HG03469 (cell line): ENCODE measurements around the gene PTPN6.

Experiments
- ATAC-seq: cut with Tn5 transposase; IDR thresholded peaks from one replicate; pipeline ENCODE4 v1.9.1; 2021; ENCODE audit warnings: mild to moderate bottlenecking, moderate library complexity, moderate number of reproducible peaks; ENCODE audit not compliant: unreplicated experiment

The PTPN6 gene

GRCh38 chr12:6965026-6965661 lies 14.0 kb downstream of the PTPN6 start:
- ATAC-seq, result no peak

- ATAC-seq, result no peak
These were observed 14.6 kb downstream of the PTPN6 start for GRCh38 chr12:6965714-6966113.

GRCh38 chr12:6966351-6966750 lies 15.2 kb downstream of the PTPN6 start:
- ATAC-seq, result no peak

GRCh38 chr12:6967651-6968100 lies 16.5 kb downstream of the PTPN6 start:
- ATAC-seq, result no peak

GRCh38 chr12:6968426-6968825 lies 17.3 kb downstream of the PTPN6 start:
- no peak for ATAC-seq

GRCh38 chr12:6970096-6970527 lies 19.0 kb downstream of the PTPN6 start:
- no peak for ATAC-seq

- no peak for ATAC-seq
These were observed 23.0 kb downstream of the PTPN6 start for GRCh38 chr12:6974180-6974579.

- ATAC-seq, result no peak
These were observed 24.3 kb downstream of the PTPN6 start for GRCh38 chr12:6975297-6976032.

- ATAC-seq, result no peak
These were observed 26.5 kb downstream of the PTPN6 start for GRCh38 chr12:6977653-6978052.

GRCh38 chr12:6978188-6978587 lies 27.0 kb downstream of the PTPN6 start:
- no peak for ATAC-seq

- ATAC-seq, result no peak
These were observed 27.5 kb downstream of the PTPN6 start for GRCh38 chr12:6978611-6979011.

- no peak for ATAC-seq
These were observed 27.9 kb downstream of the PTPN6 start for GRCh38 chr12:6979021-6979420.

GRCh38 chr12:6979453-6979852 lies 28.3 kb downstream of the PTPN6 start:
- no peak for ATAC-seq

GRCh38 chr12:6980075-6980474 lies 28.9 kb downstream of the PTPN6 start:
- ATAC-seq, result no peak

- no peak for ATAC-seq
These were observed 29.6 kb downstream of the PTPN6 start for GRCh38 chr12:6980740-6981139.

- ATAC-seq, result no peak
These were observed 30.2 kb downstream of the PTPN6 start for GRCh38 chr12:6981152-6982052.

GRCh38 chr12:6982532-6982931 lies 31.4 kb downstream of the PTPN6 start:
- no peak for ATAC-seq

GRCh38 chr12:6987956-6988553 lies 36.9 kb downstream of the PTPN6 start:
- ATAC-seq, result no peak

- ATAC-seq, result no peak
These were observed 44.9 kb downstream of the PTPN6 start for GRCh38 chr12:6996040-6996441.

GRCh38 chr12:6998715-6999451 lies 47.7 kb downstream of the PTPN6 start:
- ATAC-seq, result no peak
